Activated CD4-positive, alpha-beta T cell treated with anti-CD3 and anti-CD28 coated beads for 36 hours (primary cell): Measurements from ENCODE around the gene CPT1B. TPM values are rescaled to one million over a fixed set of nuclear protein-coding genes. Genes with fewer than 3 reads are reported as not detected.

ENCODE experiments used
- ATAC-seq: fragments of 200-7000 bp; cut with Tn5 transposase; one replicate; pipeline ENCODE4 v1.10.0; 2021; ENCODE audit warnings: mild to moderate bottlenecking, moderate library complexity
- CTCF ChIA-PET: fragments of 350-600 bp; sonication (Branson Sonifier 250); formaldehyde crosslinking; loops from one replicate; lab custom pipeline; 2021; ENCODE audit warnings: antibody characterized with exemption; lab: Charles Lee
- POLR2A ChIA-PET: fragments of 350-600 bp; sonication (Branson Sonifier 250); formaldehyde crosslinking; loops from one replicate; lab custom pipeline; 2021; ENCODE audit warnings: antibody characterized with exemption, inconsistent platforms; lab: Charles Lee
- DNase-seq: peaks from one replicate; pipeline ENCODE4 v3.0.0-alpha.2; 2020
- H3K27ac Mint-ChIP-seq: one replicate; pipeline ENCODE4 v1.8.0; 2021; ENCODE audit warnings: mixed read lengths
- H3K27me3 Mint-ChIP-seq: one replicate; pipeline ENCODE4 v1.8.0; 2021; ENCODE audit warnings: mixed read lengths
- H3K36me3 Mint-ChIP-seq: one replicate; pipeline ENCODE4 v1.8.0; 2021; ENCODE audit warnings: low read depth, mixed read lengths
- H3K4me1 Mint-ChIP-seq: one replicate; pipeline ENCODE4 v1.8.0; 2021; ENCODE audit warnings: mixed read lengths
- H3K4me3 Mint-ChIP-seq: one replicate; pipeline ENCODE4 v1.8.0; 2021; ENCODE audit warnings: mild to moderate bottlenecking, moderate library complexity, mixed read lengths
- H3K9me3 Mint-ChIP-seq: one replicate; pipeline ENCODE4 v1.8.0; 2021; ENCODE audit warnings: low read depth, mixed read lengths
- intact Hi-C, 2 experiments: fragments of 100-400 bp; cut with DNase I in 1 of 2; cut with micrococcal nuclease in 1 of 2; formaldehyde crosslinking; loops; one replicate each; pipeline versions ENCODE4 v1.14.2 to v1.15.1; 2022 to 2024; cut with DNase I, micrococcal nuclease
- total RNA-seq, 2 experiments: library from RNA; stranded (reverse); gene quantifications; one replicate each; pipeline ENCODE4 v1.2.3, GENCODE V29; 2021

The CPT1B gene
- total RNA-seq, 2 experiments from 2014 or later = 42.5 to 51.4 TPM

DNA sequence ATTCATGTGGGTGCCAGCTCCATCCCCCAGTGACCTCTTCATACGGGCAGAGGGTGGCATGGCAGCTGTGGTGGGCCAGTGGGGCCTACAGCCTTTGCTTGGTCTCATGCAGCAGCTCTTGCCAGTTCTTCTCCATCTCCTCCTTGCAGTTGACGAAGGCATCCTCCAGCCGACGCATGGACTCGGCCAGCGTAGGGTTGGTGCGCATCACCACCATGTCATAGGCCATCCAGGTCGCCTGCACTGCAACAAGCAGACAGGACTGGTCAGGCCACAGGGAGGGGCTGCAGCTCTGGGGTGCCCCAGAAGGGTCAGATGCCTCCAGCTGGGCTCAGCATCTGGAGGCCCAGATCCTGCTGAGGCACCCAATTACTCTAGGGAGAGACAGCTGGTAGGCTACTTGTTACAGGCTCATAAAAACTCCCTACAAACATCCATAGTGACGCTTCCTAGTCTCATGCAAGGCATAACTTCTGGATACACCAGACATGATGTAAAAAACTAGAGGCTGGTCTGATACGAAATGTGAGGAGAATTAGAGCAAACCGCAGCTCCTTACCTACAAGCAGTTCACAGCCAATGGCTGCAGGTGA lies 27.0 kb downstream of the CPT1B start:
- intact Hi-C loops = no loop called here
- peaks cover 12% of the 10 kb centered on the region for H3K4me1 Mint-ChIP-seq
- CTCF ChIA-PET = interaction anchor here (1.3 to 2.2 kb wide), 3 partner anchors 12 to 70 kb away, joined by 3 to 15 read pairs (median 4); partner anchors contain the start of genes SCO2 and SYCE3
- POLR2A ChIA-PET = interaction anchor here (1.4 kb wide), 1 partner anchor 26 kb away, joined by 7 read pairs; the partner anchor contains the start of gene SCO2
- ATAC-seq = no peak
- no peaks in the 10 kb centered on the region for H3K27me3 Mint-ChIP-seq
- no peak overlapping the region for H3K27ac Mint-ChIP-seq
- H3K9me3 Mint-ChIP-seq = no peaks in the 10 kb centered on the region
- DNase-seq = no peak
- H3K36me3 Mint-ChIP-seq = peaks cover 3% of the 10 kb centered on the region
- no peak overlapping the region for H3K4me3 Mint-ChIP-seq

DNA sequence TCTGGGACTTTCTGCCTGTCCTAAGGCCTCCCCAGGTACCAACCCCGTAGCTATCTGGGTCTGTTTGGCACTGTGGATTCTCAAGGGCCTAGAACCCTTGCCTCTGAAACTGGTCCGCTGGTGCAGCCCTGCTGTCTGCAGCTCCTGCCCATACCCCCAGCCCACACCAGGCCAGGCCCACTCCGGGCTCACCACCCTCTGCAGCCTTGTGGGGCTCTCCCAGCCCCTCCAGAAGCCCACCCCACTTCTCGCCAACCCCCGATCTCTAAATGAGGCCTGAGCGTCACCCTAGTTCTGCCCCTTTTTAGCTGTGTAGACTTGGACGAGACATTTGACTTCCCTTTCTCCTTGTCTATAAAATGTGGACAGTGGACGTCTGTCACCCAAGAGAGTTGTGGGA lies 27.8 kb downstream of the CPT1B start:
- no peak for ATAC-seq
- DNase-seq = no peak
- H3K27ac Mint-ChIP-seq = no peak overlapping the region
- H3K36me3 Mint-ChIP-seq = peaks cover 3% of the 10 kb centered on the region
- intact Hi-C loops = no loop called here
- peak overlapping the region; percentile 74 for H3K4me3 Mint-ChIP-seq
- CTCF ChIA-PET = interaction anchor here (0.8 to 2.2 kb wide), 6 partner anchors 10 to 71 kb away, joined by 3 to 15 read pairs (median 3); partner anchors contain the start of genes LMF2, SCO2 and SYCE3
- H3K27me3 Mint-ChIP-seq = no peaks in the 10 kb centered on the region
- H3K9me3 Mint-ChIP-seq = no peaks in the 10 kb centered on the region
- peaks cover 21% of the 10 kb centered on the region for H3K4me1 Mint-ChIP-seq
- POLR2A ChIA-PET = interaction anchor here (1.4 kb wide), 1 partner anchor 25 kb away, joined by 7 read pairs; the partner anchor contains the start of gene SCO2

DNA sequence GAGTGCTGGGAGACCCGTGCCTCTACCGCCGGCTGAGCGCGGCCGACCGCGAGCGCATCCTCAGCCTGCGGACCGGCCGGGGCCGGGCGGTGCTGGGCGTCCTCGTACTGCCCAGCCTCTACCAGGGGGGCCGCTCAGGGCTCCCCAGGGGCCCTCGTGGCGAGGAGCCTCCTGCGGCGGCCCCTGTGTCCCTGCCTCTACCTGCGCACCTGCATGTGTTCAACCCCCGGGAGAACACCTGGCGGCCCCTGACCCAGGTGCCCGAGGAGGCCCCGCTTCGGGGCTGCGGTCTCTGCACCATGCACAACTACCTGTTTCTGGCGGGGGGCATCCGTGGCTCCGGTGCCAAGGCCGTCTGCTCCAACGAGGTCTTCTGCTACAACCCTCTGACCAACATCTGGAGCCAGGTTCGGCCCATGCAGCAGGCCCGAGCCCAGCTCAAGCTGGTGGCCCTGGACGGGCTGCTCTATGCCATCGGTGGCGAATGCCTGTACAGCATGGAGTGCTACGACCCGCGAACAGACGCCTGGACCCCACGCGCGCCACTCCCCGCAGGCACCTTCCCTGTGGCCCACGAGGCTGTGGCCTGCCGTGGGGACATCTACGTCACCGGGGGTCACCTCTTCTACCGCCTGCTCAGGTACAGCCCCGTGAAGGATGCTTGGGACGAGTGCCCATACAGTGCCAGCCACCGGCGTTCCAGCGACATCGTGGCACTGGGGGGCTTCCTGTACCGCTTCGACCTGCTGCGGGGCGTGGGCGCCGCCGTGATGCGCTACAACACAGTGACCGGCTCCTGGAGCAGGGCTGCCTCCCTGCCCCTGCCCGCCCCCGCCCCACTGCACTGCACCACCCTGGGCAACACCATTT lies 29.1 kb downstream of the CPT1B start:
- no peaks in the 10 kb centered on the region for H3K27me3 Mint-ChIP-seq
- H3K4me3 Mint-ChIP-seq = peak overlapping the region; percentile 74
- intact Hi-C loops = no loop called here
- no peak for DNase-seq
- ChIA-PET POLR2A (interaction anchor here (0.8 to 0.9 kb wide), 2 partner anchors 23 to 72 kb away, joined by 3 to 5 read pairs; partner anchors contain the start of gene SCO2), CTCF (interaction anchor here (0.7 to 2.5 kb wide), 8 partner anchors 10 to 141 kb away, joined by 3 to 14 read pairs (median 3); partner anchors contain the start of genes LMF2 and SCO2)
- H3K4me1 Mint-ChIP-seq = peaks cover 33% of the 10 kb centered on the region
- peak overlapping the region; percentile 77 for H3K27ac Mint-ChIP-seq
- peaks cover 3% of the 10 kb centered on the region for H3K36me3 Mint-ChIP-seq
- ATAC-seq = peak; percentile 4
- no peaks in the 10 kb centered on the region for H3K9me3 Mint-ChIP-seq

DNA sequence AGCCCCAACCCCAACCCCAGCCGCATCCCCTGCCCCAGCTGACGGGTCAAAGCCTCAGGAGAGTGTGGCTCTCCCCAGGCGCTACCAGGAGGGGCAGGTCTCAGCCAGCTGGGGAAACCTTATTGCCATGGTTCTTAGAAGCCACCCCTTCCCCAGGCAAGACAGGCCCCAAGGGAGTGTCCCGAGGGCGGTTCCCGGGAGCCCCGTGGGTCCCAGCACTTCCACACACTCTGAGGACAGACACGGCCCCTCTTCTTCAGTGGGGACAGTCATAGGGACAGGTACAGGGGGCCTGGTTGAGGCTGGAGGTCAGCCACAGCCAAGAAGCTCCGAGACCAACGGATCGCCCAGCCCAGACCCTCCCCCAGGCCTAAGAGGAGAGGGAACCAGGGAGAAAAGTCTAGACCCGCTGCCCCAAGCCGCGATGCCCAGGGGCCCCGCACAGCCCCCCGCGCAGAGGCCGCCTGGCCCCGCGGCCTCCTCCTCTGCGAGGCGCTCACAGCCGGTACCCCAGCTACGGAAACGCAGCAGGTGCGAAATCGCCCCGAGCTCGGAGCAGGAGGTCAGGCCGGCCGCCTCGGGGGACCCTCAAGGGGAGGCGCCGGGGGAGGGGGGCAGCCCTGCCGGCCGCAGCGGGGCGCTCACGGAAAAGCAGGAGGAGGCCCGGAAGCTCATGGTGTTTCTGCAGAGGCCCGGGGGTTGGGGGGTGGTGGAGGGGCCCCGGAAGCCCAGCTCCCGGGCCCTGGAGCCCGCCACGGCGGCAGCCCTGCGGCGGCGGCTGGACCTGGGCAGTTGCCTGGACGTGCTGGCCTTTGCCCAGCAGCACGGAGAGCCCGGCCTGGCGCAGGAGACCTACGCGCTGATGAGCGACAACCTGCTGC lies 29.9 kb downstream of the CPT1B start:
- ATAC-seq = peak; percentile 34
- Mint-ChIP-seq H3K27ac (peak overlapping the region; percentile 81), H3K36me3 (peaks cover 3% of the 10 kb centered on the region), H3K4me3 (peak overlapping the region; percentile 67), H3K27me3 (no peaks in the 10 kb centered on the region), H3K4me1 (peaks cover 36% of the 10 kb centered on the region), H3K9me3 (no peaks in the 10 kb centered on the region)
- DNase-seq = peak; percentile 73
- ChIA-PET POLR2A (interaction anchor here (0.5 to 0.9 kb wide), 3 partner anchors 23 to 120 kb away, joined by 3 to 5 read pairs (median 3); partner anchors contain the start of gene SCO2), CTCF (interaction anchor here (0.6 to 4.0 kb wide), 10 partner anchors 9 to 119 kb away, joined by 3 to 29 read pairs (median 3); partner anchors contain the start of genes SCO2 and SYCE3)
- intact Hi-C loops = no loop called here

DNA sequence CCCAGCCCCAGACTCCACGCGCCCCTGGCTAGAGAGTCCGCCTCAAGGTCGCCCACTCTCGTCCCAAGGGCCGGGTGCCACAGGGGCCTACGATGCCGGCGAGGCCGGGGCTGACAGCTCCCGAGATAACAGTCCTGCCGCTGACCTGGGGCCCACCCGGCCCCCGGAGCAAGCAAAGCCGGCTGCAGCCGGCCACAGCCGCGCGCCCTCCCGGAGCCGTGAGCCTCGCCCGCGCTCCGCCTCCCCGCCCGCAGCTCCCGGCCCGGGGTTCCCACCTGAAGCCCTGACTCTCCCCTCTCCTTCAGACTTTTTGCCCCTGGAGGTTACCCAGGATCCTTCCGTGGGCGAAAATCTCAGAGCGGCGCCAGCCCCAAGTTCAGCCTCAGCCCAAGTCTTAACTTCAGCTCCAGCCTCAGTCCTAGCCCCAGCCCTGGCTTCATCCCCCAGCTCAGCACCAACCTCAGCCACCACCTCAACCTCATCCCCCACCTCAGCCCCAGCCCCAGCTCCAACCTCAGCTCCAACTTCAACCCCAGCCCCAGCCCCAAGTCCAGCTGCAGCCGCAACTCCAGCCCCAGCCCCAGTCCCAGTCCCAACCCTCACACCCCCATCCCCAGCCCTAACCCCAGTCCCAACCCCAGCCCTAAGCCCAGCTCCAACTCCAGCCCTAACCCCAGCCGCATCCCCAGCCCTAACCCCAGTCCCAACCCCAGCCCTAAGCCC lies 30.8 kb downstream of the CPT1B start:
- intact Hi-C loops = no loop called here
- peaks cover 6% of the 10 kb centered on the region for H3K36me3 Mint-ChIP-seq
- no peaks in the 10 kb centered on the region for H3K27me3 Mint-ChIP-seq
- ATAC-seq (no peak), DNase-seq (no peak)
- peaks cover 40% of the 10 kb centered on the region for H3K4me1 Mint-ChIP-seq
- no peaks in the 10 kb centered on the region for H3K9me3 Mint-ChIP-seq
- peak overlapping the region; percentile 45 for H3K4me3 Mint-ChIP-seq
- ChIA-PET CTCF (interaction anchor here (0.7 to 4.0 kb wide), 6 partner anchors 8 to 63 kb away, joined by 3 to 29 read pairs (median 6); partner anchors contain the start of genes SCO2 and SYCE3), POLR2A (no interaction called here)
- no peak overlapping the region for H3K27ac Mint-ChIP-seq

DNA sequence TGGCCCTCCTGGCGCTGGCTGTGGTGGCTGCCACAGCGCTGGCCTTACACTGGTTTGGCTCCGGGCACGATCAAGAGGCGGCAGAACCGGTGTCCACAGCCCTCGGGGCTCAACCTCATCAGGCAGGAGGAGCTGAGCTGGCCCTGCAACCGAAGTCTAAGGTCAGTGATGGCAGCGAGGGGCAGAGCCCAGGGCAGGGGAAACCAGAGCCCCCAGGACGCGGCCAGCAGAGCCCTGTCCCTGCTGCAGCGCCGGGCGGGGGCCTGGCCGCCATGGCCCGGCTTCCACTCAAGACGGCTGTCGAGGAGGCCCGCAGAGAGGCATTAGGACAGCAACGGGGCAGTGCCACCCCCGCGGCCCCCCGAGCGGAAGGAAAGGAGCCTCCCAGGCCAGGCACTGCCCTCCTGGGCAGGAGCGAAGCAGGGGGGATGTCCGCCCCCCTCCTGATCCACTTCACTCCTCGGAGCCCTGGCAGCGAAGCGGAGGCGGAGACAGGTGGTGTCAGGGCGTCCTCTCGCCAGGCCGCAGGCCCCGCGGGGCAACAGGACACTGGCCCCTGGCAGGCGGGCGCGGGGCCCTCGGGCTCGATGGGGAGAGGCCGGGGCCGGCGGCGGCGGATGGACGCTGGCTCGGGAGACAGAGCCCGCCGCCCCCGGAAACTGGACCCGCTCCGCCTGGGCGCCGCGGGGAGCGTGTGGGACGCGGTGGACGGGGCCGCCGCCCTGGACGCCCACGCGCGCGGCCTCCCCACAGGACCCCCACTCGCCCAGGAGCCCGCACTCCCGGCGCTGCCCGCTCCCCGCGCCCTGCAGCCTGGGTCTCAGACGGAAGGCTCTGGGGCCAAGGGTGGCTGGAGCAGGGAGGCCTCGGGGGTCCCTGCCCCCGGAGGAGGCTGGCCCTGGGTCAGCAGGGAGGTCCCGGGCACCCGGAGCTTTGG lies 31.6 kb downstream of the CPT1B start:
- Mint-ChIP-seq H3K27me3 (no peaks in the 10 kb centered on the region), H3K27ac (peak overlapping the region; percentile 85), H3K9me3 (no peaks in the 10 kb centered on the region), H3K36me3 (peaks cover 6% of the 10 kb centered on the region), H3K4me3 (no peak overlapping the region), H3K4me1 (peaks cover 48% of the 10 kb centered on the region)
- CTCF ChIA-PET = interaction anchor here (1.2 to 4.0 kb wide), 9 partner anchors 7 to 145 kb away, joined by 4 to 29 read pairs (median 7); partner anchors contain the start of genes SCO2 and SYCE3
- POLR2A ChIA-PET = no interaction called here
- intact Hi-C loops = no loop called here
- ATAC-seq = no peak
- DNase-seq = no peak

DNA sequence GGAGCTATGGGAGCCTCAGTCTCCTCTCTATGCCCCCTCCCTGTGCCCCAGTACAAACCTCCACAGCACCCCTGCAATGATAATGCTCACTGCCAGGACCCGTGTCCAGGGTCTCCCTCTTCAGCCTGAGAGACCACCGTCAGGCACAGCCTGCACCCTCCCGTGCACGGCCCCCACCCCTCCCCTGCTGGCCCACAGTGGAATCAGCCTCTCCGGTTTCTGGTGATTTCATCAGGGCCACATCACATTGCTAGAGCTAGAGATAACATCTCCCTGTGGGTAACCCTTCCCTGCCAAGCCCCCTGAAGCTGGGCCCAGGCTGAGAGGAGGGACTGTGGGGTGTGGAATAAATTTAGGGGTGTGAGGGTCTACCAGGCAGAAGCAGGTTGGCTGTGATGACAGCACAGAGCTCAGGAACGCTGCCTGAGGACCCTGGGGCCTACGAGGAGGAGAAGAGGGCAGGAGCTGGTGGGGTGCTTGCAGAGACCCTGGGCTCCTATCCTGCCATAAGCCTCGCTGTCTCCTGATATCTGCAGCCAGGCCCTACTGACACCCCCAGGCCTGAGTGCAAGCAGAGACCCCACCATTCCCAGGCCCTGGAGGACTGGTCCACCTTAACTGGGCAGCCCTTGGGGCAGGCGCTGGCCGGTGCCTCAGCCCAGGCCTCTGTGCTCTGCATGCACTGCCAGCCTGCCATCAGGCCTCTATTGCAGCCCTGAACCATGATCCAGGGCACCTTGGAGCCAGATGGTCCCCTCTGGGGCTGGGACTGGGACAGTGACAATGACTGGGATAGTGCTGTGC lies 32.5 kb downstream of the CPT1B start, which contains the start of gene KLHDC7B:
Gene KLHDC7B (plus strand): TSS at position 378 of the 804 bp plus-strand sequence. CDS start 345 bp downstream, at position 723.
- Mint-ChIP-seq H3K27ac (peak within 1 kb of the TSS; percentile 85), H3K9me3 (no peaks in the 10 kb centered on the region), H3K36me3 (peaks cover 8% of the 10 kb centered on the region), H3K4me3 (no peak within 1 kb of the TSS), H3K4me1 (peaks cover 57% of the 10 kb centered on the region), H3K27me3 (no peaks in the 10 kb centered on the region)
- POLR2A ChIA-PET = interaction anchor here (1.4 kb wide), 1 partner anchor 20 kb away, joined by 6 read pairs; the partner anchor contains the start of gene SCO2
- intact Hi-C loops = loop anchor here in 1 of 2 experiments (2.0 kb wide), 1 partner anchor 75 kb away; no protein-coding TSS in a partner anchor
- DNase-seq = peak; percentile 68
- CTCF ChIA-PET = interaction anchor here (0.9 to 4.0 kb wide), 10 partner anchors 10 to 146 kb away, joined by 3 to 29 read pairs (median 6); partner anchors contain the start of genes CHKB, SCO2, SYCE3 and TYMP
- ATAC-seq = peak; percentile 7

DNA sequence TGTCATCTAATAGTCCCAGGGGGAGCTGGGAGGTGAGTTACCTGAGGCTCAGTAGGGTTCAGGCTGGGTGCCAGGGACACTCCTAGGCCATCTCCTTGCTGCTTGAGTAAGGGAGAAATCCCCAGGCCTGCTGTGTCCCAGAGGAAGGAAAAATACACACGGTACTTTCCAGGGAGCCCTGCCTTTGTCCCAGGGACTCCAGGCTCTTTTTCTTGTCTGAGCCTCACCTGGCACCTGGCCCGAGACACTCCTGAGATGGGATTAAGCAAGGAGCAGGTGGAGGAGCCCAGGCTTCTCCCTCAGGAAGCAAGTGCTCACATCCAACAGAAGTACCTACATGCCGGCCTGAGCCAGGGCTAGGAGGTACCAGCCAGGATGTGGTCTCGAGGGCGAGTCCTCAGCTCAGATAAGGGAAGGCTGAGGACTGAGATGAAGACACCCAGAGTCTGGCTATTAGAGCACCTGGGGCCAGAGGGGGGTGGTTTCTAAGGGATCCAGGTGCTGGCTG lies 33.4 kb downstream of the CPT1B start:
- H3K4me1 Mint-ChIP-seq = peaks cover 55% of the 10 kb centered on the region
- no peak for ATAC-seq

More for the DNA sequence above, 33.4 kb downstream of the CPT1B start:
- H3K9me3 Mint-ChIP-seq = no peaks in the 10 kb centered on the region
- ChIA-PET POLR2A (interaction anchor here (0.7 to 1.4 kb wide), 2 partner anchors 15 to 19 kb away, joined by 3 to 6 read pairs; partner anchors contain the start of genes SCO2 and TYMP), CTCF (interaction anchor here (0.9 to 4.0 kb wide), 10 partner anchors 9 to 76 kb away, joined by 3 to 29 read pairs (median 6); partner anchors contain the start of genes CHKB, SCO2, SYCE3 and TYMP)
- intact Hi-C loops = loop anchor here (1.0 to 5.0 kb wide), 7 partner anchors 13 to 582 kb away; partner anchors contain the start of genes NCAPH2 (in 1 of the 2), PIM3 (in 1 of the 2), SCO2 (in 1 of the 2) and SYCE3 (in 1 of the 2)
- peaks cover 5% of the 10 kb centered on the region for H3K36me3 Mint-ChIP-seq
- no peak overlapping the region for H3K4me3 Mint-ChIP-seq
- DNase-seq = peak; percentile 57
- H3K27ac Mint-ChIP-seq = peak overlapping the region; percentile 78
- no peaks in the 10 kb centered on the region for H3K27me3 Mint-ChIP-seq
